Measurements from ENCODE around the gene CACNA1G.

The CACNA1G gene

GRCh38 chr17:50641357-50641756 lies 80.8 kb downstream of the CACNA1G start:
- H3K9me3 ChIP-seq (ENCODE audit: insufficient read depth, low read depth, low read length): no peaks in the 10 kb centered on the region
- no peak overlapping the region for H3K4me2 ChIP-seq (ENCODE audit: low read depth, low read length, poor library complexity, severe bottlenecking)
- H3K36me3 ChIP-seq (ENCODE audit: insufficient read depth, low read length): no peaks in the 10 kb centered on the region
- TF ChIP-seq CTCF (conservative IDR thresholded peaks at IDR 0.05; ENCODE audit: low read length) (no peak), EZH2phosphoT487 (IDR thresholded peaks at IDR 0.05; ENCODE audit: borderline replicate concordance) (no peak)
- peaks cover 4% of the 10 kb centered on the region for H3K4me1 ChIP-seq (ENCODE audit: insufficient read depth, low read length, poor library complexity, severe bottlenecking)
- H3K27me3 ChIP-seq (ENCODE audit: insufficient read depth, low read length, poor library complexity, severe bottlenecking): no peaks in the 10 kb centered on the region
- no peaks in the 10 kb centered on the region for H3K79me2 ChIP-seq (ENCODE audit: insufficient read depth, low read length)
- H3K9ac ChIP-seq (ENCODE audit: low read depth, low read length, poor library complexity, severe bottlenecking): no peak overlapping the region
- H4K20me1 ChIP-seq (ENCODE audit: insufficient read depth, low read length, poor library complexity, severe bottlenecking): no peaks in the 10 kb centered on the region
- no peaks in the 10 kb centered on the region for H3F3A ChIP-seq (ENCODE audit: low read depth)
- H3K4me3 ChIP-seq (ENCODE audit: low read length, poor library complexity, severe bottlenecking): no peak overlapping the region
- H3K9me2 ChIP-seq (replicated peaks; ENCODE audit: low read depth, low read length): no peaks in the 10 kb centered on the region
- H2AFZ ChIP-seq (ENCODE audit: low read length): no peak overlapping the region

GRCh38 chr17:50642071-50642721 lies 81.7 kb downstream of the CACNA1G start:
- Histone ChIP-seq H3K9me3 (ENCODE audit: insufficient read depth, low read depth, low read length) (no peaks in the 10 kb centered on the region), H3K9me2 (replicated peaks; ENCODE audit: low read depth, low read length) (no peaks in the 10 kb centered on the region), H3K9ac (ENCODE audit: low read depth, low read length, poor library complexity, severe bottlenecking) (no peak overlapping the region), H3F3A (ENCODE audit: low read depth) (no peaks in the 10 kb centered on the region), H3K79me2 (ENCODE audit: insufficient read depth, low read length) (no peaks in the 10 kb centered on the region), H2AFZ (ENCODE audit: low read length) (no peak overlapping the region), H3K36me3 (ENCODE audit: insufficient read depth, low read length) (no peaks in the 10 kb centered on the region), H4K20me1 (ENCODE audit: insufficient read depth, low read length, poor library complexity, severe bottlenecking) (no peaks in the 10 kb centered on the region), H3K27me3 (ENCODE audit: insufficient read depth, low read length, poor library complexity, severe bottlenecking) (no peaks in the 10 kb centered on the region), H3K4me2 (ENCODE audit: low read depth, low read length, poor library complexity, severe bottlenecking) (no peak overlapping the region), H3K4me3 (ENCODE audit: low read length, poor library complexity, severe bottlenecking) (no peak overlapping the region), H3K4me1 (ENCODE audit: insufficient read depth, low read length, poor library complexity, severe bottlenecking) (peaks cover 4% of the 10 kb centered on the region)
- TF ChIP-seq CTCF (conservative IDR thresholded peaks at IDR 0.05; ENCODE audit: low read length) (no peak), EZH2phosphoT487 (IDR thresholded peaks at IDR 0.05; ENCODE audit: borderline replicate concordance) (no peak)

GRCh38 chr17:50642722-50643656 lies 82.5 kb downstream of the CACNA1G start:
- peaks cover 4% of the 10 kb centered on the region for H3K4me1 ChIP-seq (ENCODE audit: insufficient read depth, low read length, poor library complexity, severe bottlenecking)

More at GRCh38 chr17:50642722-50643656, 82.5 kb downstream of the CACNA1G start:
- Histone ChIP-seq H3K9ac (ENCODE audit: low read depth, low read length, poor library complexity, severe bottlenecking) (no peak overlapping the region), H3K36me3 (ENCODE audit: insufficient read depth, low read length) (no peaks in the 10 kb centered on the region), H3K9me2 (replicated peaks; ENCODE audit: low read depth, low read length) (no peaks in the 10 kb centered on the region), H2AFZ (ENCODE audit: low read length) (no peak overlapping the region), H3K27me3 (ENCODE audit: insufficient read depth, low read length, poor library complexity, severe bottlenecking) (no peaks in the 10 kb centered on the region), H3K4me2 (ENCODE audit: low read depth, low read length, poor library complexity, severe bottlenecking) (no peak overlapping the region), H3K9me3 (ENCODE audit: insufficient read depth, low read depth, low read length) (no peaks in the 10 kb centered on the region), H3F3A (ENCODE audit: low read depth) (no peaks in the 10 kb centered on the region), H3K79me2 (ENCODE audit: insufficient read depth, low read length) (no peaks in the 10 kb centered on the region), H3K4me3 (ENCODE audit: low read length, poor library complexity, severe bottlenecking) (no peak overlapping the region), H4K20me1 (ENCODE audit: insufficient read depth, low read length, poor library complexity, severe bottlenecking) (no peaks in the 10 kb centered on the region)
- TF ChIP-seq EZH2phosphoT487 (IDR thresholded peaks at IDR 0.05; ENCODE audit: borderline replicate concordance) (no peak), CTCF (conservative IDR thresholded peaks at IDR 0.05; ENCODE audit: low read length) (no peak)

Measured in Loucy (cell line).